ENCODE measurements around the gene OST4. TPM values are rescaled to one million over a fixed set of nuclear protein-coding genes. Genes with fewer than 3 reads are reported as not detected.
A peak's percentile ranks its signal among the peaks of the same experiment; 100 is the strongest.

OST4 gene
- total RNA-seq, 2 experiments from 2014 or later, result 334 to 346 TPM

DNA sequence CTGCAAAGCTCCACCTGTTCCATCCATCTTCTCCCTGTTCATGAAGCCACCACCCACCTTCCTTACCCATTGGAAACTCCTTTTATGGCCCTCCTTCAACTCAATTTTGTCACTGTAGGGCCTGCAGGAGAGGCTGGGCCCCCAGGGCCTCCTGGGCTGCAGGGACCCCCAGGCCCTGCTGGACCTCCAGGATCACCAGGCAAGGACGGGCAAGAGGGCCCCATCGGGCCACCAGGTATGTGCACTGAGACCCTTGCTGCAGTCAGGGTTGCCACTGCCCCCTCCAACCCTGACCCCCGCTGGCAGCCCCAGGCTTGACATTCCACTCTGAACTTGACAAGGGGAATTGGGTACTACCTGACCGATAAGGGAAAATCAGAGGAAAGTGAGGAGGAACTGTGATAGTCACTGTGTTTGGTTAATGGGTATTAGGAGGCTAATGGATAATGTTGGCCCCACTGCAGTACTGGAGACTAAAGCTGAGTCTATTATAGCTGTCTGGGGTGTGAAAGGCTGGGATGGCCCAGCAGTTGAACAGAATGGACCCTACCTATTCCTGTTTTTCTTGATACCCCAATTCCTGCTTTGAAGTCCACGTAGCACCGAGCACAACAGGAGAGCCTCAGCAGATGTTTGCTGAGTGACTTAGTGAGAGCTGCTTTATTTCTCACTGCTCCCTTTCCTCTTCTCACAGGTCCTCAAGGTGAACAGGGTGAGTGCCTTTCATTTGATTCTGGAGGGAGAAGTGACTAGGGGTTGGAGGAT is 13.0 kb upstream of the OST4 start:
- no peak for ATAC-seq
- no peak for DNase-seq
- Mint-ChIP-seq H3K4me1 (ENCODE audit: low read depth) (peaks cover 65% of the 10 kb centered on the region), H3K9me3 (ENCODE audit: insufficient read depth) (no peaks in the 10 kb centered on the region), H3K4me3 (peak overlapping the region; percentile 80), H3K27me3 (ENCODE audit: low read depth) (no peaks in the 10 kb centered on the region), H3K36me3 (ENCODE audit: low read depth) (no peaks in the 10 kb centered on the region), H3K27ac (peak overlapping the region; percentile 61)
- CTCF ChIA-PET, result interaction anchor here (1.2 to 1.7 kb wide), 4 partner anchors 13 to 122 kb away, joined by 5 to 8 read pairs (median 6); partner anchors contain the start of genes AGBL5 and OST4
- POLR2A ChIA-PET, result interaction anchor here (1.0 to 1.7 kb wide), 3 partner anchors 13 to 128 kb away, joined by 3 to 12 read pairs (median 4); partner anchors contain the start of genes ATRAID, OST4 and SLC5A6

GRCh38 chr2:27083410-27084296 is 12.2 kb upstream of the OST4 start:
- H3K4me3 Mint-ChIP-seq, result no peak overlapping the region
- ATAC-seq, result no peak
- H3K36me3 Mint-ChIP-seq (ENCODE audit: low read depth), result no peaks in the 10 kb centered on the region

DNA sequence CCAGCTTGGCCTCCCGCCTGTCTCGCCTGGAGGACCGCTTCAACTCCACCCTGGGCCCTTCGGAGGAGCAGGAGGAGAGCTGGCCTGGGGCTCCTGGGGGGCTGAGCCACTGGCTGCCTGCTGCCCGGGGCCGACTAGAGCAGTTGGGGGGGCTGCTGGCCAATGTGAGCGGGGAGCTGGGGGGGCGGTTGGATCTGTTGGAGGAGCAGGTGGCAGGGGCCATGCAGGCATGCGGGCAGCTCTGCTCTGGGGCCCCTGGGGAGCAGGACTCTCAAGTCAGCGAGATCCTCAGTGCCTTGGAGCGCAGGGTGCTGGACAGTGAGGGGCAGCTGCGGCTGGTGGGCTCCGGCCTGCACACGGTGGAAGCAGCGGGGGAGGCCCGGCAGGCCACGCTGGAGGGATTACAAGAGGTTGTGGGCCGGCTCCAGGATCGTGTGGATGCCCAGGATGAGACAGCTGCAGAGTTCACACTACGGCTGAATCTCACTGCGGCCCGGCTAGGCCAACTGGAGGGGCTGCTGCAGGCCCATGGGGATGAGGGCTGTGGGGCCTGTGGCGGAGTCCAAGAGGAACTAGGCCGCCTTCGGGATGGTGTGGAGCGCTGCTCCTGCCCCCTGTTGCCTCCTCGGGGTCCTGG is 11.4 kb upstream of the OST4 start:
- Mint-ChIP-seq H3K36me3 (ENCODE audit: low read depth) (no peaks in the 10 kb centered on the region), H3K4me1 (ENCODE audit: low read depth) (peaks cover 54% of the 10 kb centered on the region), H3K9me3 (ENCODE audit: insufficient read depth) (no peaks in the 10 kb centered on the region), H3K27me3 (ENCODE audit: low read depth) (no peaks in the 10 kb centered on the region), H3K4me3 (no peak overlapping the region), H3K27ac (peak overlapping the region; percentile 67)
- ATAC-seq (no peak), DNase-seq (no peak)
- CTCF ChIA-PET, result interaction anchor here (1.1 to 3.4 kb wide), 2 partner anchors 11 to 51 kb away, joined by 3 to 28 read pairs; partner anchors contain the start of gene OST4
- POLR2A ChIA-PET, result interaction anchor here (0.8 to 4.5 kb wide), 5 partner anchors 11 to 129 kb away, joined by 3 to 34 read pairs (median 4); partner anchors contain the start of genes ATRAID, OST4 and SLC5A6

More at GRCh38 chr2:27083410-27084296, 12.2 kb upstream of the OST4 start:
- H3K4me1 Mint-ChIP-seq (ENCODE audit: low read depth), result peaks cover 58% of the 10 kb centered on the region
- H3K9me3 Mint-ChIP-seq (ENCODE audit: insufficient read depth), result no peaks in the 10 kb centered on the region
- ChIA-PET POLR2A (interaction anchor here (0.9 to 4.5 kb wide), 5 partner anchors 11 to 128 kb away, joined by 3 to 34 read pairs (median 4); partner anchors contain the start of genes ATRAID, OST4 and SLC5A6), CTCF (interaction anchor here (1.1 to 3.4 kb wide), 4 partner anchors 12 to 122 kb away, joined by 3 to 28 read pairs (median 6); partner anchors contain the start of genes AGBL5 and OST4)
- H3K27ac Mint-ChIP-seq, result peak overlapping the region; percentile 43
- no peak for DNase-seq
- H3K27me3 Mint-ChIP-seq (ENCODE audit: low read depth), result no peaks in the 10 kb centered on the region

- no peaks in the 10 kb centered on the region for H3K27me3 Mint-ChIP-seq (ENCODE audit: low read depth)
- POLR2A ChIA-PET, result interaction anchor here (0.8 to 4.5 kb wide), 7 partner anchors 10 to 130 kb away, joined by 3 to 34 read pairs (median 3); partner anchors contain the start of genes AGBL5, ATRAID, OST4 and SLC5A6
- H3K27ac Mint-ChIP-seq, result peak overlapping the region; percentile 98
- peak overlapping the region; percentile 72 for H3K4me3 Mint-ChIP-seq
- no peaks in the 10 kb centered on the region for H3K36me3 Mint-ChIP-seq (ENCODE audit: low read depth)
- ATAC-seq (no peak), DNase-seq (no peak)
- CTCF ChIA-PET, result interaction anchor here (0.7 to 3.4 kb wide), 6 partner anchors 10 to 952 kb away, joined by 3 to 28 read pairs (median 4); partner anchors contain the start of genes AGBL5 and OST4
- H3K9me3 Mint-ChIP-seq (ENCODE audit: insufficient read depth), result no peaks in the 10 kb centered on the region
- peaks cover 53% of the 10 kb centered on the region for H3K4me1 Mint-ChIP-seq (ENCODE audit: low read depth)
These were observed 10.7 kb upstream of the OST4 start for GRCh38 chr2:27081984-27082772.

DNA sequence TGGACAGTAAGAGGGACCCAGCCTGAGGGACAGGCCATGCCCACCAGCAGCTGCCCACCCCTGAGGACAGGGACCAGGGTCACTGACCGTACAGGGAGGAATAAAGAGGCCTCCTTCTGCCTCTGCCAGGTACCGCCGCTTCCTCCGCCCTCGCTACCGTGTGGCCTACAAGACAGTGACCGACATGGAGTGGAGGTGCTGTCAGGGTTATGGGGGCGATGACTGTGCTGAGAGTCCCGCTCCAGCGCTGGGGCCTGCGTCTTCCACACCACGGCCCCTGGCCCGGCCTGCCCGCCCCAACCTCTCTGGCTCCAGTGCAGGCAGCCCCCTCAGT is 9.1 kb upstream of the OST4 start:
- no peaks in the 10 kb centered on the region for H3K36me3 Mint-ChIP-seq (ENCODE audit: low read depth)
- peak overlapping the region; percentile 98 for H3K27ac Mint-ChIP-seq
- no peaks in the 10 kb centered on the region for H3K27me3 Mint-ChIP-seq (ENCODE audit: low read depth)
- CTCF ChIA-PET, result interaction anchor here (1.0 to 3.4 kb wide), 7 partner anchors 9 to 199 kb away, joined by 3 to 28 read pairs (median 5); partner anchors contain the start of genes AGBL5, OST4 and PREB
- DNase-seq (peak; percentile 30), ATAC-seq (no peak)
- H3K4me3 Mint-ChIP-seq, result peak overlapping the region; percentile 6
- peaks cover 60% of the 10 kb centered on the region for H3K4me1 Mint-ChIP-seq (ENCODE audit: low read depth)
- H3K9me3 Mint-ChIP-seq (ENCODE audit: insufficient read depth), result no peaks in the 10 kb centered on the region
- POLR2A ChIA-PET, result interaction anchor here (1.3 to 4.5 kb wide), 3 partner anchors 8 to 30 kb away, joined by 5 to 34 read pairs (median 16); partner anchors contain the start of genes AGBL5 and OST4

DNA sequence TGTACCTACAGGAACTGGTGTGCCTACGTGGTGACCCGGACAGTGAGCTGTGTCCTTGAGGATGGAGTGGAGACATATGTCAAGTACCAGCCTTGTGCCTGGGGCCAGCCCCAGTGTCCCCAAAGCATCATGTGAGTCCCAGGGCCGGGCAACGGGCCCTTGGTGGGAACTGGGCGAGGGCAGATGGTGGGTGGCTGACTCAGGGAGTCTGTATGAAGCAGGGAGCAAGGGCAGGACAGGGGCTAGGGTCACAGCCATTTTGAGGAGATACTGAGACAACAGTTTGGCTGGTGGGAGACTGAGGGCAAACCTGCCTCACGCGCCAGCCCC is 8.7 kb upstream of the OST4 start:
- no peak for ATAC-seq
- ChIA-PET CTCF (interaction anchor here (1.3 to 3.4 kb wide), 2 partner anchors 8 to 31 kb away, joined by 4 to 28 read pairs; partner anchors contain the start of gene OST4), POLR2A (interaction anchor here (2.2 to 4.5 kb wide), 2 partner anchors 8 to 29 kb away, joined by 16 to 34 read pairs; partner anchors contain the start of genes AGBL5 and OST4)
- Mint-ChIP-seq H3K4me1 (ENCODE audit: low read depth) (peaks cover 60% of the 10 kb centered on the region), H3K9me3 (ENCODE audit: insufficient read depth) (no peaks in the 10 kb centered on the region), H3K36me3 (ENCODE audit: low read depth) (no peaks in the 10 kb centered on the region), H3K27ac (peak overlapping the region; percentile 98), H3K27me3 (ENCODE audit: low read depth) (no peaks in the 10 kb centered on the region), H3K4me3 (no peak overlapping the region)
- DNase-seq, result no peak

DNA sequence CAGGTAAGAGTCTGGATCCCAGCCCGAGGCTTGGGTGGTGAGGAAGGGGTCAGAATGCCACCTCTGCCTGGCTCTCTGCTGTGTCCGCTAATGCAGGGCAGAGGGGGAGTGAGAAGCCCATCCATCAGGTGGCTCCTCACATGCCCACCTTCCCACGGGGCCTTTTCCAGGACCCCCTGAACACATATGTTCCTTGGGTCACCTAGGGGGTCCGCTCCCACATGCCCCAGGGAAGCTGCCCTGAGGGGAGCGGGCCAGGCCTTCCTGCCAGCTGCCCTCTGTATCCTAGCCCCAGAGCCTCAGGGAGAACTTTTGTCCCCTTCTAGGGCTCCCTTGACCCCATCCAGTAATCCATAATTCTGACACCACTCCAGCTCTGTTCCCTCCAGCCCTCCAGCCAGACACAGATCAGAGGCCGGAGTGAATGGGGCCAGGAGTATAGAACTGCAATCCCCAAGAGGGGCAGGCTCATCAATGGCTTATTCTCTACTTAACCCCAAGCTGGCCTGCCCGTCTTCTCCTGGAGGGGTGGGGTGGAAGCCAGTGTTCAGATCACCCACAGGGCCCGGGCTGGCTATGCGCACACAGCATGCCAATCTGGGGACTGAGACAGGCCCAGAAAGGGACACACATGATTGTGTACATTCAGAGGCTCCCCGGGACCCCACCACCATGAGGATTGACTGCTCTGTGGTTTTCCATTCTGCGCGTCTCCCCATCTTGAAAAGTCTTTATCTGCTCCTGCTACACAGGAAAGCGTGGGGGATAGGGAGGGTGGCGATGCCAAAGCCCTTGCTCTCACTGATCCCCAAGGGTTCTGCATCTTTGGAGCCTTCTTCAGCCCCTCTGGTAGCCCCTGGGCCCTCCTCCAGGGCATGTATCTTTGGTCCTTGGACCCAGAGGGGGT is 8.0 kb upstream of the OST4 start:
- CTCF ChIA-PET, result no interaction called here
- POLR2A ChIA-PET, result interaction anchor here (4.5 kb wide), 1 partner anchor 7 kb away, joined by 34 read pairs; the partner anchor contains the start of gene OST4
- no peak overlapping the region for H3K4me3 Mint-ChIP-seq

DNA sequence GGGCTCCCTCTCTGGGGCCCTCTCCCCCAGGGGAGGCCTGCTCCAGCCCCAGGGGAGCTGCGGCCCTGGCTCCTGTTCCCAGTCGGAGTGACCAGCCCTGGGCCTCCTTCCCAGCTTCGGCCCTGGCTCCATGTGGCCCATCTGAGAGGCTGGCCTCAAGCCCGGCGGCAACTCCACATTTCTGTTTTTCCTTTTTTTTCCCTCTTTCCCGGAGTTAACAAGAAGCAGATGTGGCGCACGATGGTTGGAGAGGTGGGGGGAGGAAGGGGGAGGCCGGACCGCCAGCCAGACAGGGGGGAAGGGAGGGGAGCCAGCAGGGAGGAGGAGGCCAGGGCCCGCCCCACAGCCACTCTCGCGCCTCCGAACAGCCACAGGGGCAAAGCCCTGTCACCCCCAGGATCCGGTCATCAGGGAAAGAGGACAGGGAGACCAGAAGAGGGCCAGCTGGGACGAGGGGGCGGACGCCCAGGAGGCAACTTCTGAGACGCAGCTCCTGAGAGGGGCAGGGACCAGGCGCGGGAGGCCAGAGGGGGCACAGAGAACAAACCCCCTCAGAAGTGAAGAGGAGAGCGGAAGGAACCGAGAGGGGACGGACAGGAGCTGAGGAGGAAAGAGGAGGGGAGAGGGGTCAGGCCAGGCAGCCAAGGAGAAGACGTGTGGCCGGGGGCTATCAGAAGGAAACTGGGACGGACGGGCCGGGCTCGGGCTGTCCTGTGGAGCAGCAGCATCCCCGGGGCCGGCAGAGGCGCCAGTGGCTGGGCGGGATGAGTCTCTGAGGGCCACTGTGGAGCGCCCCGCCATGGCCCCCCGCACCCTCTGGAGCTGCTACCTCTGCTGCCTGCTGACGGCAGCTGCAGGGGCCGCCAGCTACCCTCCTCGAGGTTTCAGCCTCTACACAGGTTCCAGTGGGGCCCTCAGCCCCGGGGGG is 7.1 kb upstream of the OST4 start, which contains the start of gene EMILIN1:
Gene EMILIN1, plus strand, starts transcription at position 349 of the 928 bp plus-strand sequence. Its CDS starts 451 bp downstream, at position 800.
- Mint-ChIP-seq H3K4me1 (ENCODE audit: low read depth) (peaks cover 63% of the 10 kb centered on the region), H3K9me3 (ENCODE audit: insufficient read depth) (no peaks in the 10 kb centered on the region), H3K36me3 (ENCODE audit: low read depth) (no peaks in the 10 kb centered on the region), H3K27ac (peak within 1 kb of the TSS; percentile 35), H3K4me3 (no peak within 1 kb of the TSS), H3K27me3 (ENCODE audit: low read depth) (no peaks in the 10 kb centered on the region)
- no peak for DNase-seq
- no peak for ATAC-seq
- POLR2A ChIA-PET, result no interaction called here
- CTCF ChIA-PET, result no interaction called here

More for the DNA sequence above, 8.0 kb upstream of the OST4 start:
- ATAC-seq (no peak), DNase-seq (no peak)
- Mint-ChIP-seq H3K27me3 (ENCODE audit: low read depth) (no peaks in the 10 kb centered on the region), H3K9me3 (ENCODE audit: insufficient read depth) (no peaks in the 10 kb centered on the region), H3K36me3 (ENCODE audit: low read depth) (no peaks in the 10 kb centered on the region), H3K4me1 (ENCODE audit: low read depth) (peaks cover 61% of the 10 kb centered on the region), H3K27ac (peak overlapping the region; percentile 98)

DNA sequence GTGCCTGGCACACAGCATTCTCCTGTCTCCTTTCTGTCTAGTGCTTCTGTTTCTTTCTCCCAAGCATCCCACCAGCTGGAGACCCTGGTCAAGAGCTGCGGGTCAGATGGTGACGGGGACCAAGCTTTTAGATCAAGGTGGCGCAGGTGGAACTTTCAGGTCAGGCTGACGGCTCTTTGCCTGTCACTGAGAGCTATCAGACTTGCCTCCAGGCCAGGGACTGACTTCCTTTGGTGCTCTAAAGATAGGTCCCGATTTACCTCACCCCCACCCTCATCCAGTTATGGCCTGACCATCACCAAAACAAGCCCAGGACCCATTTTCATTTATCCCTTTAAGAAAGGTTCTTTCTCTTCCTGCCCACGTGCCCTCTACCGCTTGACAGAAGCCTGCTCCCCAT is 5.8 kb upstream of the OST4 start:
- ChIA-PET CTCF (interaction anchor here (1.7 kb wide), 1 partner anchor 10 kb away, joined by 9 read pairs; the partner anchor contains the start of gene KHK), POLR2A (no interaction called here)
- ATAC-seq (no peak), DNase-seq (no peak)
- H3K9me3 Mint-ChIP-seq (ENCODE audit: insufficient read depth), result no peaks in the 10 kb centered on the region
- peak overlapping the region; percentile 51 for H3K27ac Mint-ChIP-seq
- peaks cover 72% of the 10 kb centered on the region for H3K4me1 Mint-ChIP-seq (ENCODE audit: low read depth)
- no peaks in the 10 kb centered on the region for H3K36me3 Mint-ChIP-seq (ENCODE audit: low read depth)
- H3K4me3 Mint-ChIP-seq, result no peak overlapping the region
- H3K27me3 Mint-ChIP-seq (ENCODE audit: low read depth), result no peaks in the 10 kb centered on the region

All from activated CD8-positive, alpha-beta T cell treated with anti-CD3 and anti-CD28 coated beads, Interleukin-2, amount 10 ng/mL, durations not matched to agents 7 days and 5 days (primary cell).